Right lobe of liver (tissue), 6 donors: ENCODE results near the gene TSFM. TPM values are rescaled to one million over a fixed set of nuclear protein-coding genes. Genes with fewer than 3 reads are reported as not detected.

Source experiments
- ATAC-seq, 4 donors: fragments of 200-7000 bp; cut with Tn5 transposase; one replicate each; pipeline ENCODE4 v1.9.1; 2020; ENCODE audit warnings: mild to moderate bottlenecking in 4 of 4, moderate library complexity in 4 of 4
- DNase-seq, 3 donors: peaks; one replicate each; pipeline ENCODE4 v3.0.0-alpha.2; 2020
- H3K27ac ChIP-seq, 3 donors: fragments of 200-600 bp; one replicate each; pipeline ENCODE4 v1.8.0; 2022
- H3K27me3 ChIP-seq, 2 donors: fragments of 200-600 bp; one replicate each; pipeline ENCODE4 v1.8.0; 2022
- H3K36me3 ChIP-seq, 4 donors: fragments of 200-600 bp; sonication (generic) in 1 of 4; one replicate each; pipeline versions ENCODE4 v1.5.1 to v1.8.0; 2017 to 2022; ENCODE audit warnings: control low read depth in 1 of 4
- H3K4me1 ChIP-seq, 4 donors: fragments of 200-600 bp; sonication (generic) in 1 of 4; one replicate each; pipeline versions ENCODE4 v1.5.1 to v1.8.0; 2017 to 2022; ENCODE audit warnings: control low read depth in 1 of 4
- H3K4me3 ChIP-seq, 3 donors: fragments of 200-600 bp; one replicate each; pipeline ENCODE4 v1.8.0; 2022
- H3K9me3 ChIP-seq, 4 donors: fragments of 200-600 bp; sonication (generic) in 1 of 4; one replicate each; pipeline versions ENCODE4 v1.5.1 to v1.8.0; 2017 to 2022; ENCODE audit warnings: control low read depth in 1 of 4
- POLR2A ChIP-seq: fragments of 450-650 bp; IDR thresholded peaks from one replicate; pipeline ENCODE4 v1.6.1; 2017; ENCODE audit warnings: antibody characterized with exemption, mild to moderate bottlenecking
- WGBS: methylation state at CpG from one replicate; pipeline ENCODE4 v1.1.6; 2018; ENCODE audit warnings: low coverage, low lambda C conversion rate; ENCODE audit not compliant: insufficient coverage; ENCODE audit errors: missing lambda C conversion rate; 5-methylcytosine and 5-hydroxymethylcytosine counted together
- intact Hi-C, 2 donors: fragments of 100-400 bp; cut with DNase I; formaldehyde crosslinking; loops; one replicate each; pipeline versions ENCODE4 v1.11.2 to v1.14.1; 2022
- long read RNA-seq: library from polyadenylated mRNA; unstranded; transcript quantifications from one replicate; pipeline ENCODE4 v2.0.0, GENCODE V29; 2019
- total RNA-seq, 6 experiments: library from RNA; depleted of rRNA in 2 of 6; stranded (reverse); fragments of >200 nt in 2 of 6; fragmentation: NEBNext Ultra II Directional in 3 of 6; extraction: Animal tissue kit (Norgen Biotek cat#: 25700) in 3 of 6; gene quantifications; one replicate each; pipeline versions ENCODE4 v1.1.0 to v1.2.4, GENCODE V29; 2016 to 2023
- TF ChIP-seq, protein P1 (sequence below), 4 donors: fragments of 200-600 bp in 3 of 4; fragments of 450-650 bp in 1 of 4; IDR thresholded peaks; one replicate each; pipeline versions ENCODE4 v1.5.1 to v1.8.0; 2016 to 2022; ENCODE audit warnings: antibody characterized with exemption in 4 of 4, mild to moderate bottlenecking in 2 of 4
- donor health status: DM: no; HTN: yes; CAD: no.
- donor health status: DM: no; HTN: no; CAD: no.
- donor health status: DM: no; HTN: no; CAD: no.
- donor health status: DM: no; HTN: yes; CAD: no.
- donor health status: DM: no; HTN: yes; CAD: no.

The TSFM gene
- 10 to 100 TPM; 25.6 to 40.2 (median 30.9) TPM for total RNA-seq
- long read RNA-seq, transcript TSFM-204 (6 exons, 2,192 nt), result major isoform, 8 of 9 reads
- long read RNA-seq, partial matches to known transcripts, result 0 of 9 reads
- long read RNA-seq, other reads (novel, unspliced or antisense), result 1 of 9 reads

DNA sequence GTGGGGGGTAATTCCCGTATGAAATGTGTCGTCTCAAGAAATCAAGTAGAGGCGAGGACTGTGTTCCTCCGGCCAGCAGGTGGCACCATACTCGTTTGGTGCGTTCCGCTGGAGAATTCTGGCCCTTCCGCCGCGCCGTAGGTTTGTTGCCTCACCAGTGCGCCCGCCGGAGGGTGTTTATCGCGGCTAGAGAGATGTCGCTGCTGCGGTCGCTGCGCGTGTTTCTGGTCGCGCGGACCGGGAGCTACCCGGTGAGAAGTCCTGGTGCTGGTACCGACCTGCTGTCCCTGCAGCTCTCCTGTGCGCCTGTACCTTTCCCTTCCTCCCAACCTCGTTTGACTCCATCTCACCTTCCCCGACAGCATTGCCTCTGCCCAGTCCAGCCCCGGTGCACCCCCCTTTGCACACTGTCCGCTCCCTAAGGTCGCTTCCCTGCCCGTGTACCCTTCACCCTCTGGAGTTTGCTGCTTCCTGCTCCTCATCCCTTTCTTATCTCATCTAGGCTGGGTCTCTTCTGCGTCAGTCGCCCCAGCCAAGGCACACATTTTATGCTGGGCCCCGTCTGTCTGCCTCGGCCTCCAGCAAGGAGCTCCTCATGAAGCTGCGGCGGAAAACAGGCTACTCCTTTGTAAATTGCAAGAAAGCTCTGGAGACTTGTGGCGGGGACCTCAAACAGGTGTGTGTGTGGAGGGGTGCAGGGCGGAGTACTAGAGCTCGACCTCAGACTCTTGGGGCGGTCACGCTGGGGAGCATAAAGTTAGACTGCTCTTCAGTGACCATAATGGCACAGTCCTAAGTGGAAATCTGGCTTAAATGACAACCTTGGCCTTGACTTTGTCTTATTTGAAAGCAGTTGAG, at the start of gene TSFM:
TSFM (plus strand) TSS at position 180 of the 858 bp plus-strand sequence; CDS start at position 195, 15 bp downstream.
- peak; percentile 97 to 100 (median 99) for ATAC-seq
- H3K36me3 ChIP-seq, result peaks cover 0 to 27% (median 10%) of the 10 kb centered on the region in 4 donors
- no peaks in the 10 kb centered on the region for H3K27me3 ChIP-seq
- peak; percentile 96 for DNase-seq
- no peaks in the 10 kb centered on the region for H3K9me3 ChIP-seq
- intact Hi-C loops, result no loop called here
- peak within 1 kb of the TSS; percentile 94 to 97 (median 95) for H3K4me3 ChIP-seq
- WGBS, result 1% methylated on average over 24 of the region's 45 CpGs
- peaks cover 0 to 17% (median 0%) of the 10 kb centered on the region in 4 donors for H3K4me1 ChIP-seq
- H3K27ac ChIP-seq, result peak within 1 kb of the TSS; percentile 14 to 60 (median 41)
- TF ChIP-seq, protein P1, sequence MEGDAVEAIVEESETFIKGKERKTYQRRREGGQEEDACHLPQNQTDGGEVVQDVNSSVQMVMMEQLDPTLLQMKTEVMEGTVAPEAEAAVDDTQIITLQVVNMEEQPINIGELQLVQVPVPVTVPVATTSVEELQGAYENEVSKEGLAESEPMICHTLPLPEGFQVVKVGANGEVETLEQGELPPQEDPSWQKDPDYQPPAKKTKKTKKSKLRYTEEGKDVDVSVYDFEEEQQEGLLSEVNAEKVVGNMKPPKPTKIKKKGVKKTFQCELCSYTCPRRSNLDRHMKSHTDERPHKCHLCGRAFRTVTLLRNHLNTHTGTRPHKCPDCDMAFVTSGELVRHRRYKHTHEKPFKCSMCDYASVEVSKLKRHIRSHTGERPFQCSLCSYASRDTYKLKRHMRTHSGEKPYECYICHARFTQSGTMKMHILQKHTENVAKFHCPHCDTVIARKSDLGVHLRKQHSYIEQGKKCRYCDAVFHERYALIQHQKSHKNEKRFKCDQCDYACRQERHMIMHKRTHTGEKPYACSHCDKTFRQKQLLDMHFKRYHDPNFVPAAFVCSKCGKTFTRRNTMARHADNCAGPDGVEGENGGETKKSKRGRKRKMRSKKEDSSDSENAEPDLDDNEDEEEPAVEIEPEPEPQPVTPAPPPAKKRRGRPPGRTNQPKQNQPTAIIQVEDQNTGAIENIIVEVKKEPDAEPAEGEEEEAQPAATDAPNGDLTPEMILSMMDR (IDR thresholded peaks at IDR 0.05), result peak; percentile 95 to 99 (median 96)
- peak; percentile 54 for TF ChIP-seq POLR2A

DNA sequence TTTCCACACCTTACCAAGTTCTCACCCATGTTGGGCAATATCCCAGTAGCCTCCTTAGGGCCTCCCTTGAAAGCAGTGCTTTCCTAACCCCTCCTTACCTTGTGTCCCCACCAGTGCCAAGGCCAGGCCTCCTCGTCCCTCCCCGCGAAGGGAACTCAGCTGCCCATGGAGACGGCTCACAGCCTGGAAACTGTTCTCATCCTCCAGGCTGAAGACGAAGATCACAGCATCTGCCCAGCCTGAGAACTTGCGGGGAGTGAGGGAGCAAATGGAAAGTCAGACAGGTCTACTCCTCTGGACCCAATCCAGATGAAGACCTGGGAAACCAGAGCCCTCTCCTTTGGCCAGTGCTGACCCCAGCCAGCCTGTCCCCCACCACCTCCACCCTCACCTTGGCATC, 48.7 kb upstream of the TSFM start:
- WGBS, result 100% methylated on average over 2 of the region's 6 CpGs

DNA sequence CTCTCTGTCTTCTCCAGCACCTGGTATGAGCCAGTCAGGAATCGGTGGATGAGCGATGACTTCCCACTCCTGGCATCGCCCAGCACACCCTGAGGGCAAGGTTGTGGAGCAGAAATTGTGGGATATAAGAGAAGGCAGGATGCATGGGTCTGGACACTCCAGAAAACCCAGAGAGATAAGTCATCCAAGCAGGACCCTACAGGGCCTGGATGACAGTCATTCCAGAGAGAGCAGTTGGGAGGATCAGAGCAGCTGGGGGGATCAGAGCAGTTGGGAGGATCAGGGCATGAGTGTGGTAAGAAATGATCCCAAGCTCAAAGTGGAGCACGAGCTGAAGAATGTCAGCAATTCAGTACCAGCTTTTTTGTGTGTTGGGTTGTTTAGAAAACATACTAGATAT, 48.0 kb upstream of the TSFM start:
- no peak for ATAC-seq
- WGBS, result 67% methylated on average over 2 of the region's 4 CpGs
- Histone ChIP-seq H3K27ac (no peak overlapping the region), H3K36me3 (no peaks in the 10 kb centered on the region), H3K9me3 (no peaks in the 10 kb centered on the region), H3K4me3 (no peak overlapping the region), H3K27me3 (peaks cover 0 to 26% of the 10 kb centered on the region in 2 donors), H3K4me1 (peaks cover 0 to 18% (median 6%) of the 10 kb centered on the region in 4 donors)
- intact Hi-C loops, result no loop called here
- TF ChIP-seq POLR2A, result no peak
- TF ChIP-seq, protein P1 (IDR thresholded peaks at IDR 0.05), result no peak
- no peak for DNase-seq

More for the DNA sequence above, 48.7 kb upstream of the TSFM start:
- TF ChIP-seq, protein P1 (IDR thresholded peaks at IDR 0.05), result no peak
- TF ChIP-seq POLR2A, result no peak
- intact Hi-C loops, result no loop called here
- no peaks in the 10 kb centered on the region for H3K36me3 ChIP-seq
- H3K4me1 ChIP-seq, result peaks cover 0 to 18% (median 6%) of the 10 kb centered on the region in 4 donors
- H3K9me3 ChIP-seq, result no peaks in the 10 kb centered on the region
- H3K27ac ChIP-seq, result no peak overlapping the region
- ATAC-seq (no peak), DNase-seq (no peak)
- H3K27me3 ChIP-seq, result peaks cover 0 to 26% of the 10 kb centered on the region in 2 donors
- no peak overlapping the region for H3K4me3 ChIP-seq

DNA sequence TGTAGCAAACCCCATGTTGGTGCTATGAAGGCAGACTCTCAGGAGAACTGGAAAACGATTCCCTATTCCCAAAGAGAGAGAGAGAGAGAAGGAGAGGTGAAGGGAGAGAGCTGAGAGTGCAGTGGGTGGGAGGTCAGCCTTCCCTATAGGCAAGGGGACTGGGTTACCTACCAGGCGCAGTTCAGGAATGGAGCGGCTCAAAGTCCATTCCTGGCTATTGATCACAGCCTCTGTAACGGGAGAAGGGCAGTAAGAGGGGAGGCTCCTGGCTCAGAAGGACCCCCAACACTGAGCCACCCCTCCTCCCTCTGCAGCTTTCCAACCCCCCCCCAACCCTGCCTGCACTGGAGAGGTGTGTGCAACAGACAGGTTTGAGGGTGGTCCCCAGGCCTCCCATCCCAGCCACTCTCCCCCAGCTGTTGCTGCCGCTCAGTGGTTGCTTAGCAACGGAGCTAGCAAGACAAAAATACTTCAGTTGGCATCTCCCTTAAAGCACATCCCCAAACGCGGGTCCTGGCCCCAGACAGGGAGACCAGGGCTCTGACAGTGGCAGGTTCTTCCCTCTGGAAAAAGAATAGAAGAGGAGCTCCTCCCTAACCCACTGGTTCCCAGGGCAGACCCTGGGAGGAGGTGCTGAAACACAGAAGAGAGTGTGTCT, 47.3 kb upstream of the TSFM start:
- TF ChIP-seq POLR2A, result no peak
- TF ChIP-seq, protein P1 (IDR thresholded peaks at IDR 0.05), result no peak
- no peak overlapping the region for H3K4me3 ChIP-seq
- ATAC-seq, result peak; percentile 27 to 75 (median 46)
- H3K27ac ChIP-seq, result no peak overlapping the region
- H3K36me3 ChIP-seq, result no peaks in the 10 kb centered on the region
- intact Hi-C loops, result no loop called here
- no peaks in the 10 kb centered on the region for H3K9me3 ChIP-seq
- 9% methylated on average over 4 of the region's 8 CpGs for WGBS
- no peak for DNase-seq
- H3K27me3 ChIP-seq, result peaks cover 0 to 26% of the 10 kb centered on the region in 2 donors
- peaks cover 0 to 18% (median 6%) of the 10 kb centered on the region in 4 donors for H3K4me1 ChIP-seq
